PC-3 (cell line): Measurements from ENCODE around the gene CLIC1. TPM values are rescaled to one million over a fixed set of nuclear protein-coding genes. Genes with fewer than 3 reads are reported as not detected.

Experiments
- ATAC-seq: fragments of 200-7000 bp; cut with Tn5 transposase; 2 replicates; pipeline ENCODE4 v1.9.1; 2020; ENCODE audit warnings: mild to moderate bottlenecking, moderate library complexity
- BruUV-seq: library from RNA; stranded (reverse); fragments of 400-500 nt; replicated peaks from 2 replicates; lab custom pipeline; 2021; lab: Mats Ljungman, UMichigan
- CTCF ChIA-PET: fragments of 300-600 bp; sonication (Branson Sonifier 250); formaldehyde crosslinking; loops from one replicate; lab custom pipeline; 2022; ENCODE audit warnings: antibody characterized with exemption; lab: Charles Lee
- POLR2A ChIA-PET: fragments of 300-600 bp; sonication (Branson Sonifier 250); formaldehyde crosslinking; loops from one replicate; lab custom pipeline; 2022; ENCODE audit warnings: antibody characterized with exemption; ENCODE audit not compliant: unreplicated experiment; lab: Charles Lee
- DNase-seq: peaks from one replicate; pipeline ENCODE4 v3.0.0-alpha.2; 2015
- H2AFZ ChIP-seq: fragments of 300-600 bp; sonication (generic); 2 replicates; pipeline ENCODE4 v1.6.0; 2016; ENCODE audit warnings: antibody characterized with exemption, low read length
- H3F3A ChIP-seq: fragments of 300-600 bp; sonication (generic); one replicate; pipeline ENCODE4 v1.6.0; 2017; ENCODE audit warnings: antibody characterized with exemption, low read length, control low read depth, mild to moderate bottlenecking; ENCODE audit not compliant: unreplicated experiment
- H3K27ac ChIP-seq: fragments of 300-600 bp; sonication (generic); 2 replicates; pipeline ENCODE4 v1.5.1; 2016; ENCODE audit warnings: mild to moderate bottlenecking, low read length
- H3K27me3 ChIP-seq: fragments of 300-600 bp; sonication (generic); 2 replicates; pipeline ENCODE4 v1.6.1; 2016; ENCODE audit warnings: low read length, mixed read lengths
- H3K36me3 ChIP-seq: fragments of 300-600 bp; sonication (generic); 2 replicates; pipeline ENCODE4 v1.6.1; 2016; ENCODE audit warnings: low read depth, mixed run types, low read length, mixed read lengths
- H3K4me1 ChIP-seq: fragments of 300-600 bp; sonication (generic); 2 replicates; pipeline ENCODE4 v1.5.1; 2016; ENCODE audit warnings: low read length; ENCODE audit not compliant: insufficient read depth
- H3K4me2 ChIP-seq: fragments of 300-600 bp; sonication (generic); 2 replicates; pipeline ENCODE4 v1.6.0; 2016; ENCODE audit warnings: low read length
- H3K4me3 ChIP-seq: fragments of 300-600 bp; sonication (generic); 2 replicates; pipeline ENCODE4 v1.5.1; 2016; ENCODE audit warnings: mild to moderate bottlenecking, low read length, mixed read lengths
- H3K79me2 ChIP-seq: fragments of 300-600 bp; sonication (generic); 2 replicates; pipeline ENCODE4 v1.6.1; 2017; ENCODE audit warnings: low read length, mixed read lengths
- H3K9ac ChIP-seq: fragments of 300-600 bp; sonication (generic); 2 replicates; pipeline ENCODE4 v1.6.0; 2016; ENCODE audit warnings: mild to moderate bottlenecking, low read length
- H3K9me2 ChIP-seq: fragments of 300-600 bp; sonication (generic); replicated peaks from 2 replicates; pipeline ENCODE4 v1.6.1; 2016; ENCODE audit warnings: mixed run types, low read length, mixed read lengths
- H3K9me3 ChIP-seq: fragments of 300-600 bp; sonication (generic); 2 replicates; pipeline ENCODE4 v1.6.1; 2016; ENCODE audit warnings: low read length, mixed read lengths
- H4K20me1 ChIP-seq: fragments of 300-600 bp; sonication (generic); 2 replicates; pipeline ENCODE4 v1.6.1; 2016; ENCODE audit warnings: low read length, mixed read lengths
- EZH2 ChIP-seq: fragments of 300-600 bp; sonication (generic); IDR thresholded peaks from one replicate; pipeline ENCODE4 v1.6.1; 2017; ENCODE audit warnings: antibody characterized with exemption, mild to moderate bottlenecking, low read length; ENCODE audit not compliant: unreplicated experiment
- EZH2phosphoT487 ChIP-seq: fragments of 300-600 bp; sonication (generic); IDR thresholded peaks from 2 replicates; pipeline ENCODE4 v1.6.1; 2018; ENCODE audit warnings: mild to moderate bottlenecking, antibody characterized with exemption, low read length, borderline replicate concordance
- intact Hi-C: fragments of 100-400 bp; cut with micrococcal nuclease; formaldehyde crosslinking; loops from 2 replicates; pipeline ENCODE4 v1.9.0; 2023
- total RNA-seq: library from RNA; depleted of rRNA; stranded (reverse); fragments of >200 nt; gene quantifications from 2 replicates; pipeline ENCODE4 v1.2.3, GENCODE V29; 2014
- TF ChIP-seq, protein P1 (sequence below): fragments of 300-600 bp; sonication (generic); conservative IDR thresholded peaks from 2 replicates; pipeline ENCODE4 v1.5.1; 2017; ENCODE audit warnings: antibody characterized with exemption, low read depth, mild to moderate bottlenecking, low read length

The CLIC1 gene
- total RNA-seq, 1 experiment from 2014 or later = 708 TPM

DNA sequence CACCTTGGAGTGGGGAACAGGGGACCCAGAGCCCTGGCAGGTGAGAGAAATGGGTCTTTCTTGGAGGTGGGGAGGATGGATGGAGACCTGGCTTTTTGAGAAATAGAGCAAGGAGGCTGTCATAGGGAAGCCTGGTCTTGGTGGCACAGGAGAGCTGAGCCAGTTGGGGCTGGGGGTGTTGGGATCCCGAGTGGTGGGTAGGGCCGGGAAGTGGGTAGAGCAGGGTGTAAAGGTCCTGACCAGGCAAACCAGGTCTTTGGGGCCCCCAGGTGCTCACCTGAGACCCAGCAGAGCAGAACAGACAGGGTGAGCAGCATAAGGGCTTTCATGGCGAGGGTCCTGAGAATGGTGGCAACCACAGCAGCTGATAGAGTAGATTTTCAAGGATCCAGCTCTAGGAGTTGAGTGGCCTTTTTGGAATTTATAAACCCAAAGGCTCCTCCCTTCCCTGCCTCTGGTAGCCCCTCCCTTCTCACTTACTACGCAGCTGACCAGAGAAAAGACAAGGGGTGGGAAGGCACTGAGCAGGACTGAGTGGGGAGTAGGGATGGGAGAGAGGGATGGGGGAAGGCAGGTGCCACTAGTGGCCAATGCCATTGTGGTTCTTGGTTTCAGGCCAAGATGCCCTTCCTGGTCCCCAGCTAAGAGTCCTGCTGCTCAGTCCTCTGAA lies 14.8 kb downstream of the CLIC1 start, which contains the start of gene LY6G6C:
Gene LY6G6C (minus strand): TSS at position 396 of the 670 bp plus-strand sequence. CDS start 67 bp downstream, at position 329.
- Histone ChIP-seq H3K9me3 (no peaks in the 10 kb centered on the region), H3K27me3 (no peaks in the 10 kb centered on the region), H3K9me2 (no peaks in the 10 kb centered on the region), H3F3A (no peaks in the 10 kb centered on the region), H2AFZ (no peak within 1 kb of the TSS), H3K79me2 (no peaks in the 10 kb centered on the region), H3K27ac (no peak within 1 kb of the TSS), H3K4me2 (no peak within 1 kb of the TSS), H3K9ac (no peak within 1 kb of the TSS), H4K20me1 (no peaks in the 10 kb centered on the region), H3K4me3 (no peak within 1 kb of the TSS), H3K4me1 (peaks cover 29% of the 10 kb centered on the region), H3K36me3 (no peaks in the 10 kb centered on the region)
- ChIA-PET CTCF (no interaction called here), POLR2A (interaction anchor here (0.6 kb wide), 1 partner anchor 55 kb away, joined by 6 read pairs; no protein-coding TSS in a partner anchor)
- ATAC-seq (no peak), DNase-seq (no peak)
- TF ChIP-seq EZH2 = no peak
- TF ChIP-seq, protein P1, sequence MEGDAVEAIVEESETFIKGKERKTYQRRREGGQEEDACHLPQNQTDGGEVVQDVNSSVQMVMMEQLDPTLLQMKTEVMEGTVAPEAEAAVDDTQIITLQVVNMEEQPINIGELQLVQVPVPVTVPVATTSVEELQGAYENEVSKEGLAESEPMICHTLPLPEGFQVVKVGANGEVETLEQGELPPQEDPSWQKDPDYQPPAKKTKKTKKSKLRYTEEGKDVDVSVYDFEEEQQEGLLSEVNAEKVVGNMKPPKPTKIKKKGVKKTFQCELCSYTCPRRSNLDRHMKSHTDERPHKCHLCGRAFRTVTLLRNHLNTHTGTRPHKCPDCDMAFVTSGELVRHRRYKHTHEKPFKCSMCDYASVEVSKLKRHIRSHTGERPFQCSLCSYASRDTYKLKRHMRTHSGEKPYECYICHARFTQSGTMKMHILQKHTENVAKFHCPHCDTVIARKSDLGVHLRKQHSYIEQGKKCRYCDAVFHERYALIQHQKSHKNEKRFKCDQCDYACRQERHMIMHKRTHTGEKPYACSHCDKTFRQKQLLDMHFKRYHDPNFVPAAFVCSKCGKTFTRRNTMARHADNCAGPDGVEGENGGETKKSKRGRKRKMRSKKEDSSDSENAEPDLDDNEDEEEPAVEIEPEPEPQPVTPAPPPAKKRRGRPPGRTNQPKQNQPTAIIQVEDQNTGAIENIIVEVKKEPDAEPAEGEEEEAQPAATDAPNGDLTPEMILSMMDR = no peak
- no peak for TF ChIP-seq EZH2phosphoT487
- intact Hi-C loops = no loop called here
- BruUV-seq = no TSS peak

DNA sequence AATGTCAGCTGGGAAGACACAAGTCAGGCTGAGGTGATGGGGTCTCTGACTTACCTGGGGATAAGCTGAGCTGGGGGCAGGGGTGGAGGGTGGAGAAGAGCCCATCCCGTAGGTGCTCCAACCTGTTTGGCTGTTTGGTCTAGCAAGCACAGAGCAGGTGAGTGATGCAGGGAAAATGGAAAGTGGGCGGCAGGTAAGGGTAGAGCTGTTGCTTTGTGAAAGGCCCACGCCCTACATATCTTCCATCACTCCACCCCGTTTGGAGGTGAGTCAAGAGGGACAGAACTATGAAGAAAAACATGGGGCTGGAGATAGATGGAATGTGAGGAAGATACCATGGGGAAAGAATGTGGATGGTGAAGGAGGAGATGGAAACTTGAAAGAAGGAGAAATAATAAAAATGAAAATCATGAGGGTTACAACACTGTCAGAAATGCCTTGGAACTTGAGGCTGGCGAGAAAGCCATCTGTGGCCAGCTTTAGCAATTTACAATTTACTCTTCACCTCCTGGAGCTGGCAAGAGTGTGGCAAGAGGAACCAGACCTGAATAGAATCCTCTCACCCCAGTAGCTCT lies 16.0 kb downstream of the CLIC1 start:
- no peak overlapping the region for H3K9ac ChIP-seq
- H3K27ac ChIP-seq = no peak overlapping the region
- H3K4me1 ChIP-seq = peaks cover 29% of the 10 kb centered on the region
- no peak for ATAC-seq
- no peaks in the 10 kb centered on the region for H3K9me3 ChIP-seq
- H3K27me3 ChIP-seq = no peaks in the 10 kb centered on the region
- intact Hi-C loops = no loop called here
- no peak overlapping the region for H3K4me2 ChIP-seq
- CTCF ChIA-PET = no interaction called here
- no TSS peak for BruUV-seq
- no peaks in the 10 kb centered on the region for H3F3A ChIP-seq
- TF ChIP-seq EZH2 (no peak), EZH2phosphoT487 (no peak)
- TF ChIP-seq, protein P1 = no peak
- peak; percentile 37 for DNase-seq
- no peaks in the 10 kb centered on the region for H3K79me2 ChIP-seq
- no peaks in the 10 kb centered on the region for H3K9me2 ChIP-seq
- H2AFZ ChIP-seq = no peak overlapping the region
- no peak overlapping the region for H3K4me3 ChIP-seq
- no peaks in the 10 kb centered on the region for H4K20me1 ChIP-seq
- H3K36me3 ChIP-seq = no peaks in the 10 kb centered on the region
- POLR2A ChIA-PET = no interaction called here

DNA sequence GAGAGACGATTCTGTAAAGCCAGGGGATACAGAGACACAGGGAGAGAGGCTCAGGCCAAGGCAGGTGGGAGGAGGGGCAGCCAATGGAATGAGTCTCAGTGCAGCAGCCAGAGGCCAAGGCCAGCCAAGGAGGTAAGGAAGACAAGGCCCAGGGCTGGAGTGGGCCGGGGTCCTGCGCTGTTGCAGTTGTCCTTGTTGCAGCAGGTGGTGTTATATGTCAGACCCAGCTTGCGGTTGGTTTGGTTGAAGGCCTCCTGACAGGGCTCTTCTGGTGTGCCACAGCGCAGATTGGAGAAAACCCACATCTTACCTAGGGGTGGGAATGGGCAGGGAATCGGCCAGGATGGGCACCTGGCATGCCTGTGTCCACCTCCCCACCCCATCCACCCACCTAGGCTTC lies 17.3 kb downstream of the CLIC1 start:
- BruUV-seq = no TSS peak
- CTCF ChIA-PET = interaction anchor here (0.6 kb wide), 1 partner anchor 47 kb away, joined by 3 read pairs; no protein-coding TSS in a partner anchor

More for the DNA sequence above, 17.3 kb downstream of the CLIC1 start:
- Histone ChIP-seq H3K27ac (peak overlapping the region; percentile 51), H3K79me2 (no peaks in the 10 kb centered on the region), H3K27me3 (no peaks in the 10 kb centered on the region), H2AFZ (no peak overlapping the region), H3K36me3 (no peaks in the 10 kb centered on the region), H3K4me3 (no peak overlapping the region), H4K20me1 (no peaks in the 10 kb centered on the region), H3K9me3 (no peaks in the 10 kb centered on the region), H3F3A (no peaks in the 10 kb centered on the region), H3K4me2 (peak overlapping the region; percentile 58), H3K9ac (no peak overlapping the region), H3K9me2 (no peaks in the 10 kb centered on the region), H3K4me1 (peaks cover 29% of the 10 kb centered on the region)
- POLR2A ChIA-PET = no interaction called here
- intact Hi-C loops = loop anchor here (10.0 kb wide), 1 partner anchor 46 kb away; the partner anchor contains the start of gene SAPCD1
- no peak for DNase-seq
- no peak for ATAC-seq
- TF ChIP-seq, protein P1 = no peak
- TF ChIP-seq EZH2phosphoT487 (no peak), EZH2 (no peak)
